ENCODE measurements around the gene ADRA1B. TPM values are rescaled to one million over a fixed set of nuclear protein-coding genes. Genes with fewer than 3 reads are reported as not detected.

Gene ADRA1B
- total and polyA plus RNA-seq, 2 of the 8 experiments (the other 6 are each of a cell fraction or from before 2014, with no cell fraction given): not detected

- Histone ChIP-seq H3K9ac (replicated peaks in 1 of 4; ENCODE audit: extremely low read depth in 1 of 4, low read depth in 3 of 4, low read length in 3 of 4) (no peak overlapping the region), H2BK120ac (replicated peaks; ENCODE audit: low read depth, low read length) (no peak overlapping the region), H2BK12ac (ENCODE audit: low read depth, low read length) (no peak overlapping the region), H3K36me3 (ENCODE audit: control insufficient read depth in 2 of 4, insufficient read depth in 4 of 4, low read length in 3 of 4) (no peaks in the 10 kb centered on the region), H4K5ac (ENCODE audit: insufficient read length, low read depth, low read length) (no peak overlapping the region), H3K23me2 (ENCODE audit: low read depth, low read length) (no peaks in the 10 kb centered on the region), H3K9me3 (ENCODE audit: insufficient read depth in 2 of 2, low read depth in 1 of 2, low read length in 1 of 2) (no peaks in the 10 kb centered on the region), H3K4ac (replicated peaks; ENCODE audit: insufficient read length, low read depth, low read length) (no peak overlapping the region), H2BK15ac (ENCODE audit: low read length) (no peak overlapping the region), H4K91ac (replicated peaks; ENCODE audit: insufficient read length, low read length) (no peak overlapping the region), H2AFZ (ENCODE audit: low read length) (no peak overlapping the region), H3K27me3 (replicated peaks in 1 of 4; ENCODE audit: control insufficient read depth in 3 of 4, extremely low read depth in 1 of 4, insufficient read depth in 3 of 4, low read length in 3 of 4) (no peaks in the 10 kb centered on the region), H2AK5ac (ENCODE audit: low read depth, low read length) (no peak overlapping the region), H4K20me1 (replicated peaks in 1 of 2; ENCODE audit: control insufficient read depth in 1 of 2, insufficient read depth in 2 of 2, low read length in 2 of 2) (no peaks in the 10 kb centered on the region), H3K4me1 (replicated peaks in 1 of 4; ENCODE audit: control insufficient read depth in 3 of 4, insufficient read depth in 4 of 4, low read length in 3 of 4) (peaks cover 2 to 5% (median 5%) of the 10 kb centered on the region in 4 experiments; a peak in 4 of 7 replicates), H3K27ac (ENCODE audit: low read depth, low read length) (no peak overlapping the region), H3K4me2 (ENCODE audit: insufficient read depth in 1 of 2, low read depth in 2 of 2, low read length in 2 of 2) (no peak overlapping the region), H3K23ac (ENCODE audit: insufficient read length) (no peak overlapping the region), H3K4me3 (ENCODE audit: extremely low read depth in 1 of 4, insufficient read depth in 2 of 4, low read depth in 3 of 4, low read length in 4 of 4) (no peak overlapping the region), H3K56ac (replicated peaks; ENCODE audit: insufficient read length, low read depth, low read length) (no peak overlapping the region), H3K79me1 (ENCODE audit: low read depth, low read length) (no peaks in the 10 kb centered on the region), H2BK5ac (ENCODE audit: low read depth, low read length) (no peak overlapping the region), H3K18ac (ENCODE audit: extremely low read depth, low read length) (no peak overlapping the region), H2BK20ac (ENCODE audit: low read length) (no peak overlapping the region), H3K14ac (ENCODE audit: insufficient read length) (no peak overlapping the region), H3K79me2 (ENCODE audit: control insufficient read depth in 1 of 2, insufficient read depth in 2 of 2, low read length in 2 of 2) (no peaks in the 10 kb centered on the region), H4K8ac (ENCODE audit: extremely low read depth, insufficient read depth, low read length) (no peak overlapping the region)
- ChIA-PET POLR2A (ENCODE audit: partially characterized antibody) (no interaction called here), CTCF (ENCODE audit: partially characterized antibody) (interaction anchor here (1.0 kb wide), 2 partner anchors 77 to 440 kb away, joined by 3 read pairs; no protein-coding TSS in a partner anchor)
- DNase-seq (ENCODE audit: low read depth in 1 of 2, low spot score in 2 of 2): no peak
- 93% methylated on average over 2 of the region's 2 CpGs; no CpG with 5 or more reads in 1 of the 2 experiments for WGBS, 2 experiments (ENCODE audit: extremely low coverage in 1 of 2, insufficient coverage in 1 of 2, insufficient read length in 1 of 2, insufficient replicate concordance in 2 of 2, low coverage in 1 of 2, low lambda C conversion rate in 2 of 2, missing lambda C conversion rate in 1 of 2)
- FAIRE-seq: no peak
- TF ChIP-seq BCL11A (IDR thresholded peaks at IDR 0.05; ENCODE audit: low read depth in 2 of 2, low read length in 2 of 2): no peak
- TF ChIP-seq SP1 (IDR thresholded peaks at IDR 0.05; ENCODE audit: low read depth, low read length): no peak
- no peak for TF ChIP-seq TCF12 (IDR thresholded peaks at IDR 0.05; ENCODE audit: low read depth, low read length)
- TF ChIP-seq SIX5 (IDR thresholded peaks at IDR 0.05; ENCODE audit: low read depth, low read length): no peak
- no peak for TF ChIP-seq CBX8 (IDR thresholded peaks at IDR 0.05; ENCODE audit: borderline replicate concordance, low read depth, low read length)
- TF ChIP-seq KDM4A (IDR thresholded peaks at IDR 0.05; ENCODE audit: low read depth, low read length, severe bottlenecking): no peak
- no peak for TF ChIP-seq RNF2 (IDR thresholded peaks at IDR 0.05; ENCODE audit: borderline replicate concordance, low read depth, low read length, missing control alignments, poor library complexity, severe bottlenecking)
- TF ChIP-seq CHD2 (IDR thresholded peaks at IDR 0.05; ENCODE audit: low read length): no peak
- TF ChIP-seq ASH2L (IDR thresholded peaks at IDR 0.05; ENCODE audit: low read length): no peak
These were observed 34.3 kb upstream of the ADRA1B start for GRCh38 chr5:159881967-159882366.
